MM.1S (cell line): Measurements from ENCODE around the gene FANCE.

Experiments
- EZH2 ChIP-seq: fragments of 300-600 bp; sonication (generic); optimal IDR thresholded peaks from 2 replicates; pipeline ENCODE3; 2017; ENCODE audit warnings: low read depth, mild to moderate bottlenecking, antibody characterized with exemption, low read length, mixed read lengths
- TF ChIP-seq, protein P1 (sequence below): fragments of 300-600 bp; sonication (generic); IDR thresholded peaks from 2 replicates; pipeline ENCODE4 v1.5.1; 2016; ENCODE audit warnings: antibody characterized with exemption, low read length, mixed read lengths

DNA sequence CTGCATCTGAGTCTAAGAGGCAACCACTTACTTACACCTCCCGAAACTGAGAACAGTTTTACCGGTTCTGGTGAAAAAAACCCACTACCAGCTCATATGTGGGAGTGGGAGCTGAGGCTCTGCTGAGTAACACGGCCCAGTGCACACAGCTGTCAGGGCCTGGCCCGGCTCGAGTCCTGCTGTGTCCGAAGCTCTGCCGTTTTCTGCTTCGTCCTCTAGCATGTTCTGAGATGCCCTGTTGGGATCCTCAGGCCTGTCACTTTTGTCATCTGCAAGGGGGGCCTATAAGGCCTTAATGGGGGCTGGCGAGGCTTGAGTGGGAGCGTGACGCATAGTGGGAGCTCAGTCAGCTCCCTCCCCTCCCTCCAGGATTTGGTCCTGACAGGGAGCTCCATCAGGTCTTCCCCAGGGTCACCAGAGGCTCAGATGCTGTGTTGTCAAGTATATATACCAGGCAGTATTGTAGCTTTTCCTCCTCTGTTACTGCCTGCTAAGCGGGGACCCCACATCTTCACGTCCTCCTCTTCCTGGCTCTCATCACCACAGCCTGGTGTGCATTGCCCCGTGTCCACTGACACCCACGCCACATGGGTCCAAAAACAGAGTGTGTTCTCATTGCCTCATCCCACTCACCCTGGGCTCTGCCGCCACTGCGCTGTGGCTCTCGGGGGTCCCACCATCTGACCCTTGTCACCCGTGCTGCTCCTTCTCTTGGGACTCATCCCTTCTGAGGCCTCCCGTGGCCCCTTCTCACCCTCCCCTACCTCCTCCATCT is 45.2 kb upstream of the FANCE start:
- TF ChIP-seq, protein P1, sequence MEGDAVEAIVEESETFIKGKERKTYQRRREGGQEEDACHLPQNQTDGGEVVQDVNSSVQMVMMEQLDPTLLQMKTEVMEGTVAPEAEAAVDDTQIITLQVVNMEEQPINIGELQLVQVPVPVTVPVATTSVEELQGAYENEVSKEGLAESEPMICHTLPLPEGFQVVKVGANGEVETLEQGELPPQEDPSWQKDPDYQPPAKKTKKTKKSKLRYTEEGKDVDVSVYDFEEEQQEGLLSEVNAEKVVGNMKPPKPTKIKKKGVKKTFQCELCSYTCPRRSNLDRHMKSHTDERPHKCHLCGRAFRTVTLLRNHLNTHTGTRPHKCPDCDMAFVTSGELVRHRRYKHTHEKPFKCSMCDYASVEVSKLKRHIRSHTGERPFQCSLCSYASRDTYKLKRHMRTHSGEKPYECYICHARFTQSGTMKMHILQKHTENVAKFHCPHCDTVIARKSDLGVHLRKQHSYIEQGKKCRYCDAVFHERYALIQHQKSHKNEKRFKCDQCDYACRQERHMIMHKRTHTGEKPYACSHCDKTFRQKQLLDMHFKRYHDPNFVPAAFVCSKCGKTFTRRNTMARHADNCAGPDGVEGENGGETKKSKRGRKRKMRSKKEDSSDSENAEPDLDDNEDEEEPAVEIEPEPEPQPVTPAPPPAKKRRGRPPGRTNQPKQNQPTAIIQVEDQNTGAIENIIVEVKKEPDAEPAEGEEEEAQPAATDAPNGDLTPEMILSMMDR, result no peak
- no peak for TF ChIP-seq EZH2
